ENCODE measurements around the gene BARD1.

- TF ChIP-seq CTCF (conservative IDR thresholded peaks at IDR 0.05 in 1 of 2, IDR thresholded peaks at IDR 0.05 in 1 of 2; ENCODE audit: extremely low read depth in 1 of 2, insufficient read depth in 1 of 2, low read depth in 1 of 2, low read length in 2 of 2) (no peak), EZH2 (IDR thresholded peaks at IDR 0.05; ENCODE audit: borderline replicate concordance, low read length) (no peak)
Observed at GRCh38 chr2:214807653-214808052, 1.8 kb downstream of the BARD1 start.
